WTC11 (cell line): ENCODE measurements around the gene CFAP97.

ENCODE experiments used
- AFF4 ChIP-seq: sonication (generic); formaldehyde crosslinking; IDR thresholded peaks from 2 replicates; pipeline ENCODE4 v1.8.1; 2023; ENCODE audit warnings: mild to moderate bottlenecking, missing genetic modification reagents, borderline replicate concordance
- CREM ChIP-seq: sonication (generic); formaldehyde crosslinking; IDR thresholded peaks from 2 replicates; pipeline ENCODE4 v1.8.1; 2022; ENCODE audit warnings: mild to moderate bottlenecking, missing genetic modification reagents, moderate library complexity
- ELF4 ChIP-seq: sonication (generic); formaldehyde crosslinking; IDR thresholded peaks from 2 replicates; pipeline ENCODE4 v1.8.1; 2022; ENCODE audit warnings: low read depth, mild to moderate bottlenecking, moderate library complexity, missing genetic modification reagents
- NFATC4 ChIP-seq: fragments of 250-450 bp; sonication (Bioruptor Pico); IDR thresholded peaks from 2 replicates; pipeline ENCODE4 v1.9.0; 2021; ENCODE audit warnings: mild to moderate bottlenecking
- SP1 ChIP-seq: sonication (generic); formaldehyde crosslinking; conservative IDR thresholded peaks from 2 replicates; pipeline ENCODE4 v1.8.1; 2022; ENCODE audit warnings: missing genetic modification reagents
- TCF7 ChIP-seq: sonication (generic); formaldehyde crosslinking; IDR thresholded peaks from 2 replicates; pipeline ENCODE4 v1.8.0; 2022; ENCODE audit warnings: mild to moderate bottlenecking, low read depth, missing genetic modification reagents, moderate library complexity
- TF ChIP-seq, protein P1 (sequence below): fragments of 200-600 bp; IDR thresholded peaks from 2 replicates; pipeline ENCODE4 v1.8.0; 2022; ENCODE audit warnings: antibody characterized with exemption

DNA sequence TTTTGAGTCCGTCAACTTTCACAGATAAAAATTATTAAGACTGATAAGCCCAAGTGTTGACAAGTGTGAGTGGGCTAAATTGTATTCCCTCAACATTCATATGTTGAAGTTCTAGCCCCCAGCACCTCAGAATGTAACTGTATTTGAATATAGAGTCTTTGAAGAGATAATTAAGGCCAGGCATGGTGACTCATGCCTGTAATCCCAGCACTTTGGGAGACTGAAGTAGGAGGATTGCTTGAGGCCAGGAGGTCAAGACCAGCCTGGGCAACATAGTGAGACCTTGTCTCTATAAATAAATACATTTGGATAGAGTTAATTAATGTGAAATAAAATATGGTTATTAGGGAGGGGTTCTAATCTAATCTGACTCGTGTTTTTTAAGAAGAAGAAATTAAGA lies 90.5 kb downstream of the CFAP97 start:
- no peak for TF ChIP-seq AFF4 (CRISPR knock-in tag)
- no peak for TF ChIP-seq SP1 (CRISPR knock-in tag)
- TF ChIP-seq, protein P1, sequence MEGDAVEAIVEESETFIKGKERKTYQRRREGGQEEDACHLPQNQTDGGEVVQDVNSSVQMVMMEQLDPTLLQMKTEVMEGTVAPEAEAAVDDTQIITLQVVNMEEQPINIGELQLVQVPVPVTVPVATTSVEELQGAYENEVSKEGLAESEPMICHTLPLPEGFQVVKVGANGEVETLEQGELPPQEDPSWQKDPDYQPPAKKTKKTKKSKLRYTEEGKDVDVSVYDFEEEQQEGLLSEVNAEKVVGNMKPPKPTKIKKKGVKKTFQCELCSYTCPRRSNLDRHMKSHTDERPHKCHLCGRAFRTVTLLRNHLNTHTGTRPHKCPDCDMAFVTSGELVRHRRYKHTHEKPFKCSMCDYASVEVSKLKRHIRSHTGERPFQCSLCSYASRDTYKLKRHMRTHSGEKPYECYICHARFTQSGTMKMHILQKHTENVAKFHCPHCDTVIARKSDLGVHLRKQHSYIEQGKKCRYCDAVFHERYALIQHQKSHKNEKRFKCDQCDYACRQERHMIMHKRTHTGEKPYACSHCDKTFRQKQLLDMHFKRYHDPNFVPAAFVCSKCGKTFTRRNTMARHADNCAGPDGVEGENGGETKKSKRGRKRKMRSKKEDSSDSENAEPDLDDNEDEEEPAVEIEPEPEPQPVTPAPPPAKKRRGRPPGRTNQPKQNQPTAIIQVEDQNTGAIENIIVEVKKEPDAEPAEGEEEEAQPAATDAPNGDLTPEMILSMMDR = no peak
- TF ChIP-seq TCF7 (CRISPR knock-in tag) = no peak
- TF ChIP-seq CREM = no peak
- no peak for TF ChIP-seq ELF4
- TF ChIP-seq NFATC4 (CRISPR knock-in tag) = no peak
